Adrenal gland (tissue), 5 donors: Measurements from ENCODE around the gene CLMP.

ENCODE experiments used
- POLR2A ChIP-seq, 2 donors: fragments of 450-650 bp; IDR thresholded peaks; one replicate each; pipeline ENCODE4 v1.6.1; 2017; ENCODE audit warnings: antibody characterized with exemption in 2 of 2, mild to moderate bottlenecking in 2 of 2, moderate library complexity in 1 of 2
- TF ChIP-seq, protein P1 (sequence below), 6 experiments: fragments of 450-650 bp in 4 of 6; fragments of 200-600 bp in 2 of 6; sonication (generic) in 1 of 6; IDR thresholded peaks; 1 replicate in 5 of 6; 2 replicates in 1 of 6; pipeline versions ENCODE4 v1.5.1 to v1.8.0; 2016 to 2021; ENCODE audit warnings: antibody characterized with exemption in 6 of 6, mild to moderate bottlenecking in 2 of 6, moderate library complexity in 1 of 6
- donor health status: DM: no; HTN: no; CAD: no.

DNA sequence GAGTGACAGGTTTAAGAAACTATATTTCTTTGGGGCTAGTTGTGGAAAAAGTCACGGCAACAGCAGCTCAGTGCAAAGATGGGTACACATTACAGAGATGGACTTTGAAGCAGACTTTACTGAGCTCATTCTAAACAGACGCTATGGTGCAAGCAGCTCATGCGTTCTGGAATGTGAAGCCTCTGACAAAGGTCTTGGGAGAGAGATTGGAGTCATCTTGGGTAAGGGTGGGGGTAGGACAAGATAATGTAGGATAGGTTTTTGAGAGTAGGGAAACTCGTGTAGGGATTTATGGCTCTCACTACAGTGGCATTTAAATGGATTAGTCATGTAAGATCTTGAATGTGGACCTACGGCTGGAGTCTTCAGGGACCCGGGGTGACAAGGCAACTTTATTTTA is 36.2 kb upstream of the CLMP start:
- TF ChIP-seq, protein P1, sequence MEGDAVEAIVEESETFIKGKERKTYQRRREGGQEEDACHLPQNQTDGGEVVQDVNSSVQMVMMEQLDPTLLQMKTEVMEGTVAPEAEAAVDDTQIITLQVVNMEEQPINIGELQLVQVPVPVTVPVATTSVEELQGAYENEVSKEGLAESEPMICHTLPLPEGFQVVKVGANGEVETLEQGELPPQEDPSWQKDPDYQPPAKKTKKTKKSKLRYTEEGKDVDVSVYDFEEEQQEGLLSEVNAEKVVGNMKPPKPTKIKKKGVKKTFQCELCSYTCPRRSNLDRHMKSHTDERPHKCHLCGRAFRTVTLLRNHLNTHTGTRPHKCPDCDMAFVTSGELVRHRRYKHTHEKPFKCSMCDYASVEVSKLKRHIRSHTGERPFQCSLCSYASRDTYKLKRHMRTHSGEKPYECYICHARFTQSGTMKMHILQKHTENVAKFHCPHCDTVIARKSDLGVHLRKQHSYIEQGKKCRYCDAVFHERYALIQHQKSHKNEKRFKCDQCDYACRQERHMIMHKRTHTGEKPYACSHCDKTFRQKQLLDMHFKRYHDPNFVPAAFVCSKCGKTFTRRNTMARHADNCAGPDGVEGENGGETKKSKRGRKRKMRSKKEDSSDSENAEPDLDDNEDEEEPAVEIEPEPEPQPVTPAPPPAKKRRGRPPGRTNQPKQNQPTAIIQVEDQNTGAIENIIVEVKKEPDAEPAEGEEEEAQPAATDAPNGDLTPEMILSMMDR (IDR thresholded peaks at IDR 0.05) = no peak
- no peak for TF ChIP-seq POLR2A (IDR thresholded peaks at IDR 0.05)
